ENCODE measurements around the gene DESI2.

The DESI2 gene

DNA sequence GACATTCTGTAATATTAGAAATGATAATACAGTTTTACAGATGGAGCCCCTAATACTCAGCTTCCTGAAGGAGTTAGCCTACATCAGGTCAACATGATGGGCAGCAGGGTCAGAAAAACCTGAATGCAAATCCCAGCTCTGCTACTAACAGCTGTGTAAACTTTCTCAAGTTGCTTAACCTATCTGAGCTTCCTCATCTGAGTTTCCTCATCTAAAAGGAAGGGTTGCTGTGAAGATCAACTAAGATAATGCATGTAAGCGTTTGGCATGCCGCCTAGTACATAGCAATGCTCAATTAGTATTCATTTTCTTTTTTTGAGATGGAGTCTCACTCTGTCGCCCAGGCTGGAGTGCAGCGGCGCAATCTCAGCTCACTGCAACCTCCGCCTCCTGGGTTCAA, 18.4 kb upstream of the DESI2 start:
- TF ChIP-seq POLR2AphosphoS5 (IDR thresholded peaks at IDR 0.05; ENCODE audit: low read depth) = no peak
- H3K27me3 ChIP-seq (ENCODE audit: insufficient read depth, poor library complexity, severe bottlenecking) = no peaks in the 10 kb centered on the region
- DNase-seq (ENCODE audit: low read depth in 1 of 2, low spot score in 1 of 2) = peak in 1 of 2 experiments; percentile 42
- no peak overlapping the region; the same call in 1 of the 2 replicates for H3K27ac ChIP-seq (replicated peaks)
- H3K4me3 ChIP-seq (replicated peaks; ENCODE audit: insufficient read depth, low read length) = no peak overlapping the region

- H3K27me3 ChIP-seq (ENCODE audit: insufficient read depth, poor library complexity, severe bottlenecking) = no peaks in the 10 kb centered on the region
- H3K4me3 ChIP-seq (replicated peaks; ENCODE audit: insufficient read depth, low read length) = no peak overlapping the region
- DNase-seq (ENCODE audit: low read depth in 1 of 2, low spot score in 1 of 2) = no peak
- TF ChIP-seq GABPA (IDR thresholded peaks at IDR 0.05; ENCODE audit: low read depth) (no peak), CTCF (IDR thresholded peaks at IDR 0.05; ENCODE audit: insufficient read depth, low read length) (no peak), REST (IDR thresholded peaks at IDR 0.05; ENCODE audit: insufficient replicate concordance, low read depth) (no peak), POLR2AphosphoS5 (IDR thresholded peaks at IDR 0.05; ENCODE audit: low read depth) (no peak), SPI1 (IDR thresholded peaks at IDR 0.05; ENCODE audit: borderline replicate concordance, low read depth) (no peak)
- no peak overlapping the region for H3K27ac ChIP-seq (replicated peaks)
These were observed 16.3 kb upstream of the DESI2 start for GRCh38 chr1:244636488-244637259.

DNA sequence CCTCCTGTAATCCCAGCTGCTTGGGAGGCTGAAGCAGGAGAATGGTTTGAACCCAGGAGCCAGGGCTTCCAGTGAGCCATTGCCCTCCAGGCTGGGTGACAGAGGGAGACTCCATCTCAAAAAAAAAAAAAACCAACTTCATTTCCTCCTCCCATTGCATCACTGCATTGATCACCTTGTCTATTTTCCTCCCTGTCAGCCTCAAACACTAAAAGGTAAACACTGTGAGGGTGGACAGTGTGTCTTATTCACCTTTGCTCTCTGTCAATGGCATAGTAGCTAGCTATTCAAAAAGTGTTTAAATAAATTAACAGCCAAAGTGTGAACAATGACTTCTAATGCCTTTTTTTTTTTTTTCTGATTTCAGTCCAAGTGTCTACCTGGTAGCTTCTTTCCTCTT, 13.4 kb upstream of the DESI2 start:
- Histone ChIP-seq H3K27me3 (ENCODE audit: insufficient read depth, poor library complexity, severe bottlenecking) (no peaks in the 10 kb centered on the region), H3K4me3 (replicated peaks; ENCODE audit: insufficient read depth, low read length) (no peak overlapping the region), H3K27ac (replicated peaks) (no peak overlapping the region)
- DNase-seq (ENCODE audit: low read depth in 1 of 2, low spot score in 1 of 2) = no peak
- TF ChIP-seq GABPA (IDR thresholded peaks at IDR 0.05; ENCODE audit: low read depth) = no peak
- TF ChIP-seq SPI1 (IDR thresholded peaks at IDR 0.05; ENCODE audit: borderline replicate concordance, low read depth) = no peak
- no peak for TF ChIP-seq CTCF (IDR thresholded peaks at IDR 0.05; ENCODE audit: insufficient read depth, low read length)
- no peak for TF ChIP-seq POLR2AphosphoS5 (IDR thresholded peaks at IDR 0.05; ENCODE audit: low read depth)
- no peak for TF ChIP-seq REST (IDR thresholded peaks at IDR 0.05; ENCODE audit: insufficient replicate concordance, low read depth)

- no peak overlapping the region for H3K4me3 ChIP-seq (replicated peaks; ENCODE audit: insufficient read depth, low read length)
- H3K27ac ChIP-seq (replicated peaks) = no peak overlapping the region
- TF ChIP-seq POLR2AphosphoS5 (IDR thresholded peaks at IDR 0.05; ENCODE audit: low read depth) = no peak
- TF ChIP-seq CTCF (IDR thresholded peaks at IDR 0.05; ENCODE audit: insufficient read depth, low read length) = no peak
- no peak for TF ChIP-seq GABPA (IDR thresholded peaks at IDR 0.05; ENCODE audit: low read depth)
- no peak for TF ChIP-seq SPI1 (IDR thresholded peaks at IDR 0.05; ENCODE audit: borderline replicate concordance, low read depth)
- TF ChIP-seq REST (IDR thresholded peaks at IDR 0.05; ENCODE audit: insufficient replicate concordance, low read depth) = no peak
- H3K27me3 ChIP-seq (ENCODE audit: insufficient read depth, poor library complexity, severe bottlenecking) = no peaks in the 10 kb centered on the region
- no peak for DNase-seq (ENCODE audit: low read depth in 1 of 2, low spot score in 1 of 2)
These were observed 12.0 kb upstream of the DESI2 start for GRCh38 chr1:244640917-244641316.

All from HL-60 (cell line).